Lung (tissue), 12 donors: ENCODE data around the gene GNAS. TPM values are rescaled to one million over a fixed set of nuclear protein-coding genes. Genes with fewer than 3 reads are reported as not detected.

Source experiments
- ATAC-seq: fragments of 200-7000 bp; cut with Tn5 transposase; one replicate; pipeline ENCODE4 v1.9.1; 2020; ENCODE audit warnings: moderate number of reproducible peaks; ENCODE audit not compliant: insufficient read depth, low FRiP score
- DNase-seq, 3 donors: peaks; one replicate each; pipeline ENCODE4 v3.0.0-alpha.2; 2013 to 2017
- H3K27ac ChIP-seq, 2 donors: one replicate each; pipeline ENCODE4 v1.5.1; 2013; ENCODE audit warnings: mild to moderate bottlenecking in 2 of 2, moderate library complexity in 2 of 2, control low read depth in 1 of 2, inconsistent platforms in 1 of 2, low read depth in 1 of 2, low read length in 1 of 2
- H3K27me3 ChIP-seq, 3 donors: one replicate each; pipeline ENCODE4 v1.5.1; 2013; ENCODE audit warnings: low read length in 2 of 3; ENCODE audit not compliant: control insufficient read depth in 3 of 3, insufficient read depth in 3 of 3
- H3K36me3 ChIP-seq, 4 donors: one replicate each; pipeline ENCODE4 v1.5.1; 2013; ENCODE audit warnings: low read length in 4 of 4, mild to moderate bottlenecking in 1 of 4, moderate library complexity in 1 of 4; ENCODE audit not compliant: control insufficient read depth in 4 of 4, insufficient read depth in 4 of 4
- H3K4me1 ChIP-seq, 5 donors: one replicate each; pipeline ENCODE4 v1.5.1; 2013; ENCODE audit warnings: low read length in 5 of 5, mild to moderate bottlenecking in 2 of 5, moderate library complexity in 1 of 5; ENCODE audit not compliant: control insufficient read depth in 5 of 5, insufficient read depth in 5 of 5
- H3K4me3 ChIP-seq: one replicate; pipeline ENCODE4 v1.5.1; 2013; ENCODE audit warnings: mild to moderate bottlenecking, control low read depth, moderate library complexity
- H3K9ac ChIP-seq, 2 donors: one replicate each; pipeline ENCODE4 v1.5.1; 2013; ENCODE audit warnings: low read length in 2 of 2, control low read depth in 1 of 2; ENCODE audit not compliant: insufficient read depth in 1 of 2
- H3K9me3 ChIP-seq, 4 donors: one replicate each; pipeline ENCODE4 v1.5.1; 2013; ENCODE audit warnings: low read length in 3 of 4, mild to moderate bottlenecking in 1 of 4, moderate library complexity in 1 of 4; ENCODE audit not compliant: control insufficient read depth in 4 of 4, insufficient read depth in 3 of 4
- WGBS, 2 donors: extraction: QIAGEN DNeasy Blood & Tissue Kit; methylation state at CpG; one replicate each; pipeline ENCODE4 v1.1.7; 2013; 5-methylcytosine and 5-hydroxymethylcytosine counted together
- polyA plus RNA-seq, 2 donors: library from polyadenylated mRNA; stranded (reverse); fragments of 200-250 nt; gene quantifications; one replicate each; pipeline ENCODE4 v1.2.1, GENCODE V29; 2013
- total RNA-seq, 2 donors: library from RNA; depleted of rRNA in 1 of 2; stranded (reverse); fragments of >200 nt in 1 of 2; gene quantifications; one replicate each; pipeline ENCODE4 v1.2.1, GENCODE V29; 2014 to 2021
- TF ChIP-seq, protein P1 (sequence below): IDR thresholded peaks from 2 replicates; pipeline ENCODE4 v1.5.1; 2012; ENCODE audit warnings: mild to moderate bottlenecking; ENCODE audit errors: control extremely low read depth, extremely low read depth
- donor health status: control.
- donor health status: control.
- donor health status: Bipolar disorder and iron deficiency.
- donor health status: healthy.
- donor health status: DM: yes; HTN: yes; CAD: no.

Gene GNAS
- total and polyA plus RNA-seq, 4 donors = 638 to 1,238 (median 887) TPM

DNA sequence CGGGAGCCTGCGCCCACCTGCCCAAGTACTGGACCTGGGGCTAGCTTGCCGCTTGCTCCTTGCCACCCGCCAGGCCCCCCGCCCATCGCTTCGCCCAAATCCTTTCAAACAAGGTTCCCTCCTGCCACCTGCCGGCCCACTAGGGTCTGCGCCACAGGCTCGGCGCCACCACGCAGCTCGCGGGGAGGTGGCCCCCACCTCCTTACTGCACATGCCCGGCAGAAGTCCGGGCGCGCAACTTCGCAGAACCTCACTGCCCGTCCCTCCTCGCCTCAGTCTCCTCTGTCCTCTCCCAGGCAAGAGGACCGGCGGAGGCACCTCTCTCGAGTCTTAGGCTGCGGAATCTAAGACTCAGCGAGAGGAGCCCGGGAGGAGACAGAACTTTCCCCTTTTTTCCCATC is 13.0 kb upstream of the GNAS start:
- peaks cover 0 to 55% (median 39%) of the 10 kb centered on the region in 3 donors for H3K27me3 ChIP-seq
- H3K9me3 ChIP-seq = no peaks in the 10 kb centered on the region
- ATAC-seq (no peak), DNase-seq (peak; percentile 50 to 62 (median 61))
- peaks cover 0 to 2% (median 0%) of the 10 kb centered on the region in 4 donors for H3K36me3 ChIP-seq
- H3K4me1 ChIP-seq = peaks cover 0 to 10% (median 2%) of the 10 kb centered on the region in 5 donors
- TF ChIP-seq, protein P1, sequence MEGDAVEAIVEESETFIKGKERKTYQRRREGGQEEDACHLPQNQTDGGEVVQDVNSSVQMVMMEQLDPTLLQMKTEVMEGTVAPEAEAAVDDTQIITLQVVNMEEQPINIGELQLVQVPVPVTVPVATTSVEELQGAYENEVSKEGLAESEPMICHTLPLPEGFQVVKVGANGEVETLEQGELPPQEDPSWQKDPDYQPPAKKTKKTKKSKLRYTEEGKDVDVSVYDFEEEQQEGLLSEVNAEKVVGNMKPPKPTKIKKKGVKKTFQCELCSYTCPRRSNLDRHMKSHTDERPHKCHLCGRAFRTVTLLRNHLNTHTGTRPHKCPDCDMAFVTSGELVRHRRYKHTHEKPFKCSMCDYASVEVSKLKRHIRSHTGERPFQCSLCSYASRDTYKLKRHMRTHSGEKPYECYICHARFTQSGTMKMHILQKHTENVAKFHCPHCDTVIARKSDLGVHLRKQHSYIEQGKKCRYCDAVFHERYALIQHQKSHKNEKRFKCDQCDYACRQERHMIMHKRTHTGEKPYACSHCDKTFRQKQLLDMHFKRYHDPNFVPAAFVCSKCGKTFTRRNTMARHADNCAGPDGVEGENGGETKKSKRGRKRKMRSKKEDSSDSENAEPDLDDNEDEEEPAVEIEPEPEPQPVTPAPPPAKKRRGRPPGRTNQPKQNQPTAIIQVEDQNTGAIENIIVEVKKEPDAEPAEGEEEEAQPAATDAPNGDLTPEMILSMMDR = peak; percentile 6
- H3K4me3 ChIP-seq = no peak overlapping the region
- H3K9ac ChIP-seq = no peak overlapping the region
- 54% methylated on average over 27 of the region's 27 CpGs for WGBS, 2 donors
- H3K27ac ChIP-seq = no peak overlapping the region

DNA sequence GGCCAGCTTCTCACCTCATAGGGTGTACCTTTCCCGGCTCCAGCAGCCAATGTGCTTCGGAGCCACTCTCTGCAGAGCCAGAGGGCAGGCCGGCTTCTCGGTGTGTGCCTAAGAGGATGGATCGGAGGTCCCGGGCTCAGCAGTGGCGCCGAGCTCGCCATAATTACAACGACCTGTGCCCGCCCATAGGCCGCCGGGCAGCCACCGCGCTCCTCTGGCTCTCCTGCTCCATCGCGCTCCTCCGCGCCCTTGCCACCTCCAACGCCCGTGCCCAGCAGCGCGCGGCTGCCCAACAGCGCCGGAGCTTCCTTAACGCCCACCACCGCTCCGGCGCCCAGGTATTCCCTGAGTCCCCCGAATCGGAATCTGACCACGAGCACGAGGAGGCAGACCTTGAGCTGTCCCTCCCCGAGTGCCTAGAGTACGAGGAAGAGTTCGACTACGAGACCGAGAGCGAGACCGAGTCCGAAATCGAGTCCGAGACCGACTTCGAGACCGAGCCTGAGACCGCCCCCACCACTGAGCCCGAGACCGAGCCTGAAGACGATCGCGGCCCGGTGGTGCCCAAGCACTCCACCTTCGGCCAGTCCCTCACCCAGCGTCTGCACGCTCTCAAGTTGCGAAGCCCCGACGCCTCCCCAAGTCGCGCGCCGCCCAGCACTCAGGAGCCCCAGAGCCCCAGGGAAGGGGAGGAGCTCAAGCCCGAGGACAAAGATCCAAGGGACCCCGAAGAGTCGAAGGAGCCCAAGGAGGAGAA is 12.3 kb upstream of the GNAS start:
- Histone ChIP-seq H3K27ac (no peak overlapping the region), H3K27me3 (peaks cover 0 to 59% (median 46%) of the 10 kb centered on the region in 3 donors), H3K36me3 (peaks cover 0 to 2% (median 0%) of the 10 kb centered on the region in 4 donors), H3K4me3 (no peak overlapping the region), H3K4me1 (peaks cover 0 to 10% (median 2%) of the 10 kb centered on the region in 5 donors), H3K9me3 (no peaks in the 10 kb centered on the region), H3K9ac (no peak overlapping the region)
- 49 to 52% methylated on average over 67 of the region's 67 CpGs for WGBS, 2 donors
- DNase-seq (no peak), ATAC-seq (no peak)
- TF ChIP-seq, protein P1 = no peak

DNA sequence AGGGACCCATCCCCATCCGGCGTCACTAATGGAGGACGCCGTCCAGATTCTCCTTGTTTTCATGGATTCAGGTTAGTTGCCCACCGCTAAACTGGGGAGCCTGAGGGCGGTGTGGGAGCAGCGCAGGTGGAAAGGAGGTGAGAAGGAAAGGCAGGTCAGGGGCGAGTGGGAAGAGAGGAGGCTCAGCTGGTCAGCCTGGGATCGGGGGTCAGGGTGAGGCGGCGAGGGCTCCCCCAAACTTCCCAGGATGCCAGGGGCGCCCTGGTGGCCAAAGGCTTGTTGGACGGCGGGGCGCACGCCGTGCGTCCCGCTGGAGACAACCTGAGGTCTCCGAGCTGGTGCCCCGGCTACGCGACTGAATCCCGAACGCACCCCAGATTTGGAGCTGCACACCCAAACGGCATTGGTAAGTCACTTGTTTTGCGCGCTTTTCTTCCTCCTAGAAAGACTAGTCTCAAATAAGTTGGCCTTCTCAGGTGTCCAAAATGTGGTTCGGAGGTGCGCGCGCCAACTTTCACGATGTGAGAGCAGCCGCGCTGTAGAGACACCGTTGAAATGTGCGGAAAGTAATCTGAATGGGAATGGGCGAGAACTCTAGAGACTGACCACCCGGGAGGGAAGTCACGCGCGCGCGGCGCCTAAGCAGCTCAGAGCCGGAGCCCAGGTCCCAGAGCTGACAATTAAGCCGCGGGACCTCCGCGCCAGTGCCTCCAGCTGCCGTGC is 11.5 kb upstream of the GNAS start:
- H3K9ac ChIP-seq = no peak overlapping the region

More for the DNA sequence above, 11.5 kb upstream of the GNAS start:
- ATAC-seq (no peak), DNase-seq (no peak)
- peaks cover 0 to 2% (median 0%) of the 10 kb centered on the region in 4 donors for H3K36me3 ChIP-seq
- H3K9me3 ChIP-seq = no peaks in the 10 kb centered on the region
- peaks cover 0 to 60% (median 50%) of the 10 kb centered on the region in 3 donors for H3K27me3 ChIP-seq
- TF ChIP-seq, protein P1 = no peak
- WGBS, 2 donors = 55% methylated on average over 51 of the region's 51 CpGs
- no peak overlapping the region for H3K4me3 ChIP-seq
- H3K27ac ChIP-seq = no peak overlapping the region
- peaks cover 0 to 10% (median 2%) of the 10 kb centered on the region in 5 donors for H3K4me1 ChIP-seq
